SK-N-DZ (cell line): ENCODE data around the gene ZNF337.
"Not testable (repeated sequence)": the region's sequence is repeated elsewhere in the genome, so short reads cannot be mapped to it uniquely, and the experiment has no call there.

Experiments
- DNase-seq: peaks from one replicate; pipeline ENCODE4 v3.0.0-alpha.2; 2015; ENCODE audit warnings: low spot score

ZNF337 gene

GRCh38 chr20:25695532-25696370 lies 902 bp downstream of the ZNF337 start:
- peak; percentile 28 for DNase-seq

GRCh38 chr20:25692499-25692898 lies 4.2 kb downstream of the ZNF337 start:
- DNase-seq, result no peak

- DNase-seq, result no peak
These were observed 6.2 kb downstream of the ZNF337 start for GRCh38 chr20:25690427-25690826.

DNA sequence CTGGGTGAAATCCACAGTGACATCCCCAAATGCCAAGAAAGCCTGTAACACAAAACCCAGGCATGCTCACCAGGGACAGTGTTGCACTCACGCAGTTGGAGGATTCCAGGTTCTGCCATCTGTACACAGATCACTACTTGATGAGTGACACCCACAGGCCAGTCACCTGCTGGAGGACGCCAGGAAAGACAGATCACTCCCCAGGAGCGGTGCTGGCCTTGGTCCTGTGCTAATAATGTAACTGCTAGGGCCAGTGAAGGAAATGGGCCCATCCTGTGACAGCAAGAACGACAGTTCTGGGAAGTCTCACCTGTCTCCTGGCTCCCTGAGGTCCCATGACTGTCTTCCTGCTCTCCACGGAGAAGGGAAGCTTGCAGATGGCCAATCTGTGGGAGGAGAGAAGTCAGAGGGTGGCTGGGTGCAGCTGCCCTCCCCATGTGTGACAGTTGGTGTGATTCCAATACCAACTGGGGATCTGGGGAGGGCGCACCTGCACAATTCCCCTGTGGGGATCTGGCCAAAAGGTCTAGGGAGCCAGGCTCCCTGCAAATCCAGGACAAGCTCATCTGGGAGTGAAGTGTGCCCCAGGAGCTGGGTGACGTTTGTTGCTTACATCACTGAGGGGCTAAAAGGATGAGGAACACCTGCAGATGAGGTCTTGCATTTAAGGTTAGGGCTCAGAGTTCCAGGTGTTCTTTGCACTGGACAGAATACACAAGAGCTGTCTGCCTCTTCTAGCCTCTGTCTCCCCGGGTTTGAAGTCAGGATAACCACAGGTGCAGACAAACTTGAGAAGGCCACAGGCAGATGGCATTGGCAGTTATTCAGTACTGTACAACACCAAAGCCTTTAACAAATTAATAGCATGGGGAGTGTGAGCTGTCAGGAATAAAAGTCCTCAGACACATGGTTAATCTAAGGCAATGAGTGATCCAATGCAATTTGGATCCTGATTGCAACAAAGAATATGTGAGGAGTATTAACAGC lies 10.3 kb downstream of the ZNF337 start:
- no peak for DNase-seq

DNA sequence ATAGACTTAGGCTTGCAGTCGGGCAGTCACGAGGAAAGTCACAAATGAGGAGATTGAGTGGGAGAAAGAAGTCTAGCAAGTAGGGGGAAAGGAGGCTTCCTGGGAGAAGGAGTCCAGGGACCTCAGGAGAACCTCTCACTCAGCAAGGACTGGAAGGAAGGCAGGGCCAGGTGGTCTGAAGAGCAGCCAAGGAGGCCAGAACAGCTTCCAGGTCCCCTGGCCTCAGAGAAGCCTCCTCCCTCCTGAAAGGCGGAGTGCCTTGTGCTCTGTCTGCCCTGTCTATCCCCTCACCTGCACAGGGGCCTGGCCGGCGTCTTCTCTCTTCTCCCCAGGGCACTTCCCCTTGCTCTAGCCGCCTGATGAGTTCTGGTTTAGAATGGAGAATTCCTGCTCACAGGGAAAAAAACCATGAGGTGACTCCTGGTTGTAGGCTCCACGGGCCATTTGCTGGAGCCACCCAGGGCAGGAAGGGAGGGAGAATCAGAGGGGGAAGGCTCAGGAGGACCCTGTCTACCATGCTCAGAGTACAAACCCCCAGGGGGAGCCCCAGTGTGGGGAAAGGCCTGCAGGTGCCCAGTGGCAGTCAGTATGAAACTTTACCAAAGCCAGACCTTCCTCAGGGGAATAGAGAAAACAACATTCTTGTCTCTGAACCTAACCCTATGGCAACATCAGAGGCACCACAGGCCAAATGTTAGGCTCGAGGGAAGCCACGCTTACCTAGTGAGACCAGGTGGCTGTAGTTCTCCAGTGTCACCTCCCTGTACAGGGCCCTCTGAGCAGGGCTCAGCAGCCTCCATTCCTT lies 11.2 kb downstream of the ZNF337 start:
- no peak for DNase-seq

GRCh38 chr20:25683826-25684225 lies 12.8 kb downstream of the ZNF337 start:
- DNase-seq, result not testable (repeated sequence)

DNA sequence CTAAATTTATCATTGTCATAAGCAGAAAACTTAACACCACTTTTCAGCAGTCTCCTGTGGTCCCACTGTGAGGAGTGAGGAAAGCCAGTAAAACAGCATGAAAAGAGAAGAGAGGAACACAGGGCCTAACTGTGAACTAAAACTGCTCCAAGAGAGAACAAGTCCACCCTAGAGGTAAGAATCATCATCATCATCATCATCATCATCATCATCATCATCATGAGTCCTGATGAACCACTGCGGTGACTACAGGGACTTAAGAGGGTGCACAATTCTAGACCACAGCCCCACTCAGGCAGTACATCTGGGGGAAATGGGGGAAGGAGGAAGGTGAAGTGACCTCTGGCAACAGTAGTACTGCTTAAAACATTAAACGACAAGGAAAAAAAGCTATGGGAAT lies 13.6 kb downstream of the ZNF337 start:
- no peak for DNase-seq

GRCh38 chr20:25676164-25676809 lies 20.4 kb downstream of the ZNF337 start:
- no peak for DNase-seq

DNA sequence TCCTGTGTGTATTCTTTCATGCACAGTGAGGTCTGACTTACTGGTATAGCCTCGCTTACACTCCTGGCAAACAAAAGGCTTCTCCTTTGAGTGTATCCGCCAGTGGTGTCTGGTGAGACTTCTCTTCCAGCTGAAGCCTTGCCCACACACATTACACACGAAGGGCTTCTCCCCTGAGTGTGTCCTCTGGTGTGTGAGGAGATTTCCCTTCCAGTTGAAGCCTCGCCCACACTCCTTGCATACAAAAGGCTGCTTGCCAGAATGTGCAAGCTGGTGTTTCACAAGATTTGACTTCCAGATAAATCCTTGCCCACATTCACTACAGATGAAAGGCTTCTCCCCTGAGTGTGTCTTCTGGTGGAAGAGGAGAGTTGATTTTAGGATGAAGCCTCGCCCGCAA lies 21.5 kb downstream of the ZNF337 start:
- no peak for DNase-seq

DNA sequence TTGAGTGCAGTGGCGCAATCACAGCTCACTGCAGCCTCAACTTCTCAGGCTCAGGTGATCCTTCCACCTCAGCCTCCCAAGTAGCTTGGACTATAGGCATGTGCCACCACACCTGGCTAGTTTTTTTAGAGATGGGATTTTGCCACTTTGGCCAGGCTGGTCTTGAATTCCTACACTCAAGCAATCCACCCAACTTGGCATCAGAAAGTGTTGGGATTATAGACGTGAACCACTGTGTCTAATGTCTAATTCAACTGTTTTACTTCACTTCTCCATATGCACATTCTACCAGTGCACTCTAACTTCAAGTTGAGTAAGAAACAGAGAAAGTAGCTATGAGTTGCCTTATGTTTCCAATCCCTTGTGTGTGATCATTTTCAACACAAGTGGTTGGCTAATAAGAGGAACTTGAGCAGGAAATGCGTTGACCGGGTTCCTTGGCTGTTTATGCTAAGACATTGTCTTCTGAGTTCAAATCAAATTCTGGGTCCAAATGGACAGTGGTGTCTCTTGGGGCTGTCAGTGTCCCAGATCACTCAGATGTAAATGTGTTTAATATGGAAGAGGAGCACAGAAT lies 23.9 kb downstream of the ZNF337 start:
- DNase-seq, result no peak

GRCh38 chr20:25669826-25670422 lies 26.7 kb downstream of the ZNF337 start:
- DNase-seq, result no peak

GRCh38 chr20:25668446-25668845 lies 28.2 kb downstream of the ZNF337 start:
- no peak for DNase-seq

- DNase-seq, result no peak
These were observed 36.7 kb downstream of the ZNF337 start for GRCh38 chr20:25659999-25660398.

- no peak for DNase-seq
These were observed 42.2 kb downstream of the ZNF337 start for GRCh38 chr20:25654487-25654886.

DNA sequence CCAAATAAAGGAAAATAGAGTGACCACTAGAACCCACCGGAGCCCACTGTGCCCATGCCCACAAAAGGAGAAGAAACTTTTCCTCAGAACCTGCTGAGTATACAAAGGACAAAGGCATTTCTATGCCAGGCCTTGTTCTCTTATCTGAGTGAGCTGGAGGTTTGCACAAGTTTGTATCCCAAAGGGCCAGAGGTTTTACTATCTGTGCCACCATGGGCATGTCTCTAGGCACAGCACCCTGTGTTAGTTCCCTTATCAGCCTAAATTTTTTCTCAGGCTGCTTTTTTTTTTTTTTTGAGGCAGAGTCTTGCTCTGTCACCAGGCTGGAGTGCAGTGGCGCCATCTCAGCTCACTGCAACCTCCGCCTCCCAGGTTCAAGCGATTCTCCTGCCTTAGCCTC lies 43.8 kb downstream of the ZNF337 start:
- DNase-seq, result not testable (repeated sequence)

GRCh38 chr20:25644814-25645213 lies 51.8 kb downstream of the ZNF337 start:
- no peak for DNase-seq

DNA sequence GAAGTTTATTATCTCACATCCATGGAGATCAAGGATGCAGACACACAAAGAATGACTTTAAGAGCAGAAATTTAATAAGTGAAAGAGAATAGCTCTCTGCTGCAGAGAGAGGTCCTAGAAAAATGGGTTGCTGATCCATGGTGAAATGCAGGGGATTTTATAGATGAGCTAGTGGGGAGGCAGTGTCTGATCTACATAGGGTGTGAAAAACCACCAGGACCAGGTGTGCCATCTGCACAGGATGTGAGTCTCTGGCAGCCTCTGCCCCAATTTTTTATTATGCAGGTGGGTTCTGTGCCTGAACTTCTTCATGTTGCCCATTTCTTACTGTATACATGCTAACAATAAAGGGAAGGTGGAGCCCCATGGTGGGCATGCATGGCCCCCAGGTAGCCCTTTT lies 52.9 kb downstream of the ZNF337 start:
- no peak for DNase-seq

GRCh38 chr20:25637247-25637646 lies 59.4 kb downstream of the ZNF337 start:
- DNase-seq, result no peak

GRCh38 chr20:25632940-25633790 lies 63.5 kb downstream of the ZNF337 start:
- no peak for DNase-seq
